ENCODE measurements around the gene COX15. TPM values are rescaled to one million over a fixed set of nuclear protein-coding genes. Genes with fewer than 3 reads are reported as not detected.

COX15 gene
- total RNA-seq, 2 donors from 2014 or later, result 36.5 to 41.2 TPM

GRCh38 chr10:99711129-99711719 lies 20.7 kb downstream of the COX15 start:
- Histone ChIP-seq H3K36me3 (no peaks in the 10 kb centered on the region), H3K9me3 (no peaks in the 10 kb centered on the region), H3K4me3 (no peak overlapping the region), H3K27ac (no peak overlapping the region), H3K4me1 (replicated peaks) (no peaks in the 10 kb centered on the region), H3K27me3 (replicated peaks; ENCODE audit: insufficient read depth) (no peaks in the 10 kb centered on the region)
- DNase-seq (ENCODE audit: low spot score), result peak; percentile 51
- TF ChIP-seq POLR2A (IDR thresholded peaks at IDR 0.05) (no peak), CTCF (IDR thresholded peaks at IDR 0.05) (peak in 3 of 4 experiments; percentile 43 to 62 (median 54)), POLR2AphosphoS5 (IDR thresholded peaks at IDR 0.05) (peak; percentile 44)
- intact Hi-C loops (cut with DNase I), result loop anchor here (5.0 kb wide), 1 partner anchor 274 kb away; no protein-coding TSS in a partner anchor

GRCh38 chr10:99709480-99710229 lies 22.3 kb downstream of the COX15 start:
- 41% methylated on average over 4 of the region's 4 CpGs for WGBS
- TF ChIP-seq POLR2AphosphoS5 (IDR thresholded peaks at IDR 0.05), result no peak
- TF ChIP-seq CTCF (IDR thresholded peaks at IDR 0.05), result no peak
- TF ChIP-seq POLR2A (IDR thresholded peaks at IDR 0.05), result no peak
- Histone ChIP-seq H3K36me3 (no peaks in the 10 kb centered on the region), H3K27ac (no peak overlapping the region), H3K4me1 (replicated peaks) (no peaks in the 10 kb centered on the region), H3K9me3 (no peaks in the 10 kb centered on the region), H3K27me3 (replicated peaks; ENCODE audit: insufficient read depth) (no peaks in the 10 kb centered on the region), H3K4me3 (no peak overlapping the region)
- no peak for DNase-seq (ENCODE audit: low spot score)
- intact Hi-C loops (cut with DNase I), result loop anchor here (2.0 to 5.0 kb wide), 2 partner anchors 89 to 272 kb away; partner anchors contain the start of gene SLC25A28

GRCh38 chr10:99708428-99709012 lies 23.4 kb downstream of the COX15 start:
- no peak for DNase-seq (ENCODE audit: low spot score)
- no peaks in the 10 kb centered on the region for H3K27me3 ChIP-seq (replicated peaks; ENCODE audit: insufficient read depth)
- H3K4me3 ChIP-seq, result no peak overlapping the region
- no peaks in the 10 kb centered on the region for H3K4me1 ChIP-seq (replicated peaks)
- WGBS, result 72% methylated on average over 1 of the region's 1 CpG
- TF ChIP-seq CTCF (IDR thresholded peaks at IDR 0.05) (no peak), POLR2AphosphoS5 (IDR thresholded peaks at IDR 0.05) (peak; percentile 4)
- intact Hi-C loops (cut with DNase I), result loop anchor here (2.0 kb wide), 1 partner anchor 88 kb away; the partner anchor contains the start of gene SLC25A28
- H3K36me3 ChIP-seq, result no peaks in the 10 kb centered on the region
- no peaks in the 10 kb centered on the region for H3K9me3 ChIP-seq
- H3K27ac ChIP-seq, result peak overlapping the region in 1 of 2 donors; percentile 40

- intact Hi-C loops (cut with DNase I), result no loop called here
- no peaks in the 10 kb centered on the region for H3K27me3 ChIP-seq (replicated peaks; ENCODE audit: insufficient read depth)
- H3K4me3 ChIP-seq, result no peak overlapping the region
- TF ChIP-seq POLR2A (IDR thresholded peaks at IDR 0.05) (no peak), CTCF (IDR thresholded peaks at IDR 0.05) (no peak), POLR2AphosphoS5 (IDR thresholded peaks at IDR 0.05) (no peak)
- no peak for DNase-seq (ENCODE audit: low spot score)
- H3K27ac ChIP-seq, result no peak overlapping the region
- H3K9me3 ChIP-seq, result no peaks in the 10 kb centered on the region
- H3K36me3 ChIP-seq, result no peaks in the 10 kb centered on the region
- no peaks in the 10 kb centered on the region for H3K4me1 ChIP-seq (replicated peaks)
- 92% methylated on average over 4 of the region's 4 CpGs for WGBS
These were observed 31.3 kb downstream of the COX15 start for GRCh38 chr10:99700649-99701048.
